DMS153 treated with DMSO at 0.1 percent for 48 hours (cell line): Measurements from ENCODE around the gene RNF31.

Source experiments
- DNase-seq: peaks from one replicate; lab custom pipeline; 2025; ENCODE audit not compliant: unreplicated experiment; lab: John Stamatoyannopoulos, UW

The RNF31 gene

GRCh38 chr14:24181371-24182077 lies 34.2 kb downstream of the RNF31 start:
- no peak for DNase-seq

DNA sequence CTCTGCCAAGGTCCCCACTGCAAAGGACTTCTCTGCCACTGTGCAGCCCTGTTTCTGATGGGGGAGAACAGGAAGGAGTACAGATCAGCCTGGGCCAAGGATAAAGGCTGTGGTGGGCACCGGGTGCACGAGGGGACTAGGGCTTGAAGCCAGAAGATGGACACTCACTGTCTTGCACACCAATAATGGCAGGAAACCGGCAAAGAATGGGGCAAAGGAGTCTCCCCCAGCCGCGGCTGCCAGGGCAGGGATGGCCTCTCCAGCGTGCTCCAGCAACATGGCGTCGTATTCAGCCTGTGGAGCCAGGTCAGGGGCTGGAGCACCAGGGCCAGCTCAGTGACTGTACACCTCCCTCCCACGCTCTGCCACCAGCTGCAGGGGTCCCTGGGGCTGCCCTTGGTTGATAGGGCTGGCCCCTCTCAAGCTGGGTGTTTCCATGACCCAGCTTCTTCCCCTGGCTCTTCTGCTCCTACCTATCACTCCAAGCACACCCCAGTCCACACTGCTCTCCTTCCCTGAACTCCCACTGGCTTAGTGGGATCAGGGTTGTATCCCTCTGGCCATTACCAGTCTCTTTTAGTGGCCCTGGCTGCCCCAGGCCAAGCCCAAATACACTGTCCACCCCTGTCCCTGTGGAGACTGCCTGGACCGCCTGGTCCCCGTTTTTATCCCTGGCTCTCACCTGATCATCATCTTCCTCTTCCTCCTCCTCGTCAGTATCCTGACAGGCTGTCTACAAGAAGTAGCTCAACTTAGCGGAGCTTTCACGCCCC lies 35.0 kb downstream of the RNF31 start:
- DNase-seq: no peak

- no peak for DNase-seq
These were observed 35.8 kb downstream of the RNF31 start for GRCh38 chr14:24183014-24183481.

DNA sequence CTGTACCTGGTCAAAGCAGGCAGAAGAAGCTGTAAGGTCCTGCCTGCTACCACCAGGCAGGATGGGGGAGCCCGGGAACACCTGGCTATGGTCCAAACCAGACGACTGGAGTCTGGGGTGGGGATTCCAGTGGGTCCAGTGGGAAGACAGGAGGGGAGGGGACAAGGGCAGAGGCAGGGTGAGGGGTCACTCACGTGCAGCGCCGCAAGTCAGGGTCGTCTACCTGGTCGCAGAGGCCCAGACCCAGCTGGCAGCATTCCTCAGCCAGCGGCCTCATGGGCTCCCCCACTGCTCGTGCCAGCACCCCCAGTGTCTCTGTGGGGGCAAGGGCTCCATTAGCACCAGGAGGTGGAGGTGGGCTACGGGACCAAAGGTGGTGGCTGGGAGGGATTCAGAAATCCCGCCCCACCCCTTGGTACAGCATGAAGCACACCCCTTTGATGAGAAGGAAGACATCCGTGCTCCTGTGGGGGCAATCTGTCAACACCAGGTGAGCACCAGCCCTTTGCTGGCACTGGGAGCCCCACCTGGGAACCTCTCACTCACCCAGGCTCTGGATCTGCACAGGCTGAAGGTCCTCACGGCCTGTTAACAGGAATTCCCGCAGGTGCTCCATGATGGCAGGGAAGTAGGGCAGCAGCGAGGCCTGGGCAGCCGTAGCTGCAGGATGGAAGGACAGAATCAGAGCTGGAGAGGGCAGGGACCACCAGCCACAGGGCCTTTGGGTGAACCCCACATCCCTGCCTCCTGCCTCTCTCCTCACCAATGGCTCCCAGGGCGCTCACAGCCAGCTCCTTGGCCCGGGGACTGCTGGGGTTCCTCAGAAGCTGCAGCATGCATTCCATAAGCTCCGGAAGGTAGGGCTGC lies 37.0 kb downstream of the RNF31 start:
- no peak for DNase-seq

GRCh38 chr14:24185026-24185425 lies 37.7 kb downstream of the RNF31 start:
- no peak for DNase-seq

DNA sequence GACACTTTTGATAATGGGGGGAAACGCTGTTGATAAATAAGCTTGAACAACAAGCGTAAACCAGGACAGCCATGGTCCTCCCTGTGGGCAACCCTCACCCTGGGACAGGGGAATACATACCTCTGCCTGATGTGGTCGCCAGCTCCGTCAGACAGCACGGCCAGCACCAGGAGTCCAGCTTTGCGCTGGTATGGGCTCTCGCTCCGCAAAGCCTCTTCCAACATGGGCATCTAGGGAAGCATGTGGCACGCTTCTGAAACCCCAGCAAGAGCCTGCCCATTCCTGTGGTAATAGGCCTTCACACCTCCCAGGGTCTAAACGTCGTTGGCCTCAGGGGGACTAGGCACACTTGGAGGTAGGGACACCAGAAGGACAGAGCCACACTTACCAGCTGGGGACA lies 38.4 kb downstream of the RNF31 start:
- DNase-seq: no peak

DNA sequence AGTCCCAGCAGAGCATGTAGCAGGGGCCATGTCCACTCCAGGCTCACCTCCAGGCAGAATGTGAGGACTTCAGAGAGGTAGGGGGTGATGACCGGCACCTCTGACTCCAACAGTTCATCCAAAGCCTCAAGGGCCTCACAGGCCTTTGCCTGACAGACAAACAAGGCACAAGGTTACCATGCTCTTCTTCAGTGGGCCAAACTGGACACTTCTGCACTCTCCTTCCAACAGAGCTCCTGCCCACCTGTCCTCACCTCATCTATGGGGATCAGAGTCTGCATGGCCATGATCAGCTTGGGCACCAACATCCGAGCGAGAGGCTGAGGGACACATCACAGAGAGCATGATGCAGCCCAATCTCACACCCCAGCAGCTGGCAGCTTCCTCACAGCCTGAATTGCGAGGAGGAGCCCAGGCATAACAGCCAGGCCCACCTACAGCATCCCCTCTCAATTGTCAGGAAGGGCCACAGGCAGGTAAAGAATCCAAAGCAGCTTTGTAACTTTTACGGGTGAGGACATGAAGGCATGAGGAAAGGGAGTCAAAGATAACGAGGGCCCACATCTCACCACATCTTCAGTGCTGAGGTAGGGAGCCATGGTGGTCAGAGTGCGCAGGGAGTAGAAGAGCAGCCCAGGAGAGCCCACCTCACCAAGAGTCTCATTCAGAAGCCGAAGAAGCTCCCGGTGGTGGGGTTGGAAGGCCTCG lies 39.7 kb downstream of the RNF31 start:
- no peak for DNase-seq

DNA sequence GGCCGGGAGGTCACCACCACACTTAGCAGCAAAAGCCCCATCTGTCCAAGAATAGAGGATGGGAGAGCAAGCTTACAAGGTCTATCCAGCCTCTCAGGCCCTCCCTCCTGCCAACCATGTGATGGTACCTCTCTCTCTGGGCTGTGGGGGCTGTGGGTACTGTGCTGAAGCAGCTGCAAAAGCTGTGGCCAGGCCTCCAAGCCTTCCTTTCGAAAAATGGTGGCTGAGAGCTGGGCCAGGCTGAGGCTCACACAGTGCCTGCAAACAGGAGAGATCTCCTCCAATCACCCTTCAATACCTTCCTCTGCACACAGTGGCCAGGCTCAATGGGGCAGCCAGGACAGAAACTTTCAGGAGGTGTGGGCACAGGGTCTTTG lies 40.2 kb downstream of the RNF31 start:
- DNase-seq: no peak

- DNase-seq: peak; percentile 95
These were observed 41.2 kb downstream of the RNF31 start, which contains the start of gene IPO4 for GRCh38 chr14:24188251-24189058. Gene IPO4, minus strand, starts transcription at chr14:24188816. Its CDS starts 29 bp downstream, at chr14:24188787.

- DNase-seq: no peak
These were observed 41.7 kb downstream of the RNF31 start for GRCh38 chr14:24189059-24189375.

DNA sequence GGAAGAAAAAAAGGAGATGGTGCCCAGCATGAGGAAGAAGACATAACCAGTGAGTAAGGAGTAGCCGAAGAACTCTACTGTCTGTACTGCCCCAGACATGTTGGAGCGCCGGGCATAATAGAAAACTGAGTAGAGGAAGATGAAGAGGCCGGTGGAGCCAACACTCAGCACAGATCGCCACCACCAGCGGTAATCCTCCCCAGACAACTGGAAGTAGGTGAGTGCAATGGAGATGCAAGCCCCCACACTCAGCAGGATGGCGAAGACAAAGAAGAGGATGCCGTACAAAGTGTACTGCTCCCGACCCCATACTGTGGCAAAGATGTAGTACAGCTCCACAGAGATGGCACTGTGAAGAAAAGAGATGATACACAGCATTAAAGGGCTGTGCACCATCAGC lies 42.2 kb downstream of the RNF31 start:
- DNase-seq: no peak

DNA sequence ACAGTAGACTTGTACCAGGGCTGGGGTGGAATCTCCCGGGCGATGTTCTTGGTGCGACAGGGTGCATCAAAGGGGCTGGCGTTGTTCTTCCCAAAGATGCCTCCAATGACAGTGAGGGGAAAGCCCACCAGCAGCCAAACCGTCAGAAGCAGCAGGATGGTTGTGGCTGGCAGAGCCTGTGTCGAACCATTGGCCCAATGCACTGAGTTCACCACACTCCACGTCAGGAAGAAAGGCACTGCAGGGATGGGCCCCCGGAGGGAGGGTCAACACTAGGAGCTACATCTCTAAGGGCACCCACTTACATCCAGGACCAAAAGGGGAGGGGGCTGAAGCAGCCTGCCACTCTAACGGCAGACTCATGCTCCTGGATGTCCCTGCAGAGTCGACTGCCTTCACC lies 43.1 kb downstream of the RNF31 start:
- no peak for DNase-seq

DNA sequence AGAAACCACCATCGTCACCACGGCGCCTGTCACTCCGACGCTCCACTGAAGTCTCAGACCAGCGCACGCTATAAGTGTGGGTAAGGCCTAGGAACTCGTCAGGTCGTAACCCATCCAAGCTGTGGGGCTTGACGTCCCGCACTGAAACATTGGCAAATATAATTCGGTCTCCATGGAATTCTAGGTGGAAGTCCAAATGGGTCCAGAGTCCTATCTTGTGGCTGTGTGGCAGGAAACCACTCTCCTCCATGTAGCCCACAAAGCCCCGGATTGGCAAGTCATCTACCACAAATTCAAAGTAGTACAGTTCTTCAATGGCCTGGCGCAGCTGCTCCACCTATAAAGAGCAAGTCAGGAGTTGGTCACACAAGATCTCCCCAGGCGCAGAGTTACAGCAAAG lies 45.6 kb downstream of the RNF31 start:
- DNase-seq: no peak

GRCh38 chr14:24194186-24194872 lies 47.0 kb downstream of the RNF31 start:
- DNase-seq: no peak

- DNase-seq: no peak
These were observed 47.5 kb downstream of the RNF31 start for GRCh38 chr14:24194873-24195185.

GRCh38 chr14:24195186-24196070 lies 48.1 kb downstream of the RNF31 start, which contains the start of gene TM9SF1:
Gene TM9SF1, minus strand, starts transcription at chr14:24195441. Its CDS starts 422 bp downstream, at chr14:24195019.
- DNase-seq: peak; percentile 60

GRCh38 chr14:24196071-24197055 lies 49.1 kb downstream of the RNF31 start:
- no peak for DNase-seq
